Tibial nerve (tissue), 4 donors: ENCODE data around the gene UBE2C.
"Not testable (repeated sequence)": the region's sequence is repeated elsewhere in the genome, so short reads cannot be mapped to it uniquely, and the experiment has no call there.

Source experiments
- EP300 ChIP-seq, 2 donors: sonication (generic); formaldehyde crosslinking; IDR thresholded peaks; one replicate each; pipeline ENCODE4 v1.6.1; 2017; ENCODE audit warnings: antibody characterized with exemption in 2 of 2, mild to moderate bottlenecking in 1 of 2
- POLR2A ChIP-seq, 2 donors: fragments of 450-650 bp; IDR thresholded peaks; one replicate each; pipeline ENCODE4 v1.6.1; 2017; ENCODE audit warnings: antibody characterized with exemption in 2 of 2, mild to moderate bottlenecking in 2 of 2, moderate library complexity in 2 of 2
- TF ChIP-seq, protein P1 (sequence below), 5 experiments: fragments of 200-600 bp in 3 of 5; fragments of 450-650 bp in 2 of 5; sonication (generic) in 3 of 5; IDR thresholded peaks; one replicate each; pipeline ENCODE4 v1.5.1; 2016 to 2019; ENCODE audit warnings: antibody characterized with exemption in 5 of 5, mild to moderate bottlenecking in 3 of 5, moderate library complexity in 2 of 5

DNA sequence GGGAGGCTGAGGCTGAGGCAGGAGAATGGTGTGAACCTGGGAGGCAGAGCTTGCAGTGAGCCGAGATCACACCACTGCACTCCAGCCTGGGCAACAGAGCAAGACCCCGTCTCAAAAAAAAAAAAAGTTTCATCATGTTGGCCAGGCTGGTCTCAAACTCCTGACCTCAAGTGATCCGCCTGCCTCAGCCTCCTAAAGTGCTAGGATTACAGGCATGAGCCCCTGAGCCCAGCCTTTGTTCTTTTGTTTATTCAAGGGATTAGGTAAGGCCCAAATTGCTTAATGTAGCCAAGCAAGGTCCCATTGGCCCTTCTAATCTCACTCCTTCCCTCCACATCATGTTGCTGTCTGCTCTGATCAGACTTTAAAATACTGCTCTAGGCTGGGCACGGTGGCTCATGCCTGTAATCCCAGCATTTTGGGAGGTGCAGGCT is 17.2 kb downstream of the UBE2C start:
- TF ChIP-seq, protein P1, sequence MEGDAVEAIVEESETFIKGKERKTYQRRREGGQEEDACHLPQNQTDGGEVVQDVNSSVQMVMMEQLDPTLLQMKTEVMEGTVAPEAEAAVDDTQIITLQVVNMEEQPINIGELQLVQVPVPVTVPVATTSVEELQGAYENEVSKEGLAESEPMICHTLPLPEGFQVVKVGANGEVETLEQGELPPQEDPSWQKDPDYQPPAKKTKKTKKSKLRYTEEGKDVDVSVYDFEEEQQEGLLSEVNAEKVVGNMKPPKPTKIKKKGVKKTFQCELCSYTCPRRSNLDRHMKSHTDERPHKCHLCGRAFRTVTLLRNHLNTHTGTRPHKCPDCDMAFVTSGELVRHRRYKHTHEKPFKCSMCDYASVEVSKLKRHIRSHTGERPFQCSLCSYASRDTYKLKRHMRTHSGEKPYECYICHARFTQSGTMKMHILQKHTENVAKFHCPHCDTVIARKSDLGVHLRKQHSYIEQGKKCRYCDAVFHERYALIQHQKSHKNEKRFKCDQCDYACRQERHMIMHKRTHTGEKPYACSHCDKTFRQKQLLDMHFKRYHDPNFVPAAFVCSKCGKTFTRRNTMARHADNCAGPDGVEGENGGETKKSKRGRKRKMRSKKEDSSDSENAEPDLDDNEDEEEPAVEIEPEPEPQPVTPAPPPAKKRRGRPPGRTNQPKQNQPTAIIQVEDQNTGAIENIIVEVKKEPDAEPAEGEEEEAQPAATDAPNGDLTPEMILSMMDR (IDR thresholded peaks at IDR 0.05) = not testable (repeated sequence)
- TF ChIP-seq POLR2A, EP300 (IDR thresholded peaks at IDR 0.05): not testable (repeated sequence)
